NCI-H1930 (cell line): ENCODE measurements around the gene PTPN4.

Experiments
- DNase-seq, 2 experiments: peaks; one replicate each; lab custom pipeline; 2025; lab: John Stamatoyannopoulos, UW

PTPN4 gene

DNA sequence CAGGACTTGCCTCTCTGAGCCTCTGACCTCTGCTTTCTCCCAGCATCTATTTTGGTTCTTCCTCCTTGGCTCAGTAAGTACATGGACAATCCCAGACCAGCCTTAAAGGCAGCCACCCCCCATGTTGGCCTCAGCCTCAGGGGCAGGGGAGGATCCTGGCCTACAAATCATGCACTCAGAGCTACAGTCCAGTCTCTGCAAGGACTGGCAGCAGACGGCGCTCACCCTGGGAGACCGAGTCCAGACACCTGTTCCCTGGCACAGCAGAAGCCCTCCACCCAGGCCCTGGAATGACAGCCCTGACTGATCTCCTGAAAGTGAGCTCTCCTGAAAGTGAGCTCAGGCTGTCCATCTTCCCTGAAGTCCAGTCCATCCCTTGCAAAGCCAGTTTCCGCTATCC, 25.7 kb upstream of the PTPN4 start:
- no peak for DNase-seq

DNA sequence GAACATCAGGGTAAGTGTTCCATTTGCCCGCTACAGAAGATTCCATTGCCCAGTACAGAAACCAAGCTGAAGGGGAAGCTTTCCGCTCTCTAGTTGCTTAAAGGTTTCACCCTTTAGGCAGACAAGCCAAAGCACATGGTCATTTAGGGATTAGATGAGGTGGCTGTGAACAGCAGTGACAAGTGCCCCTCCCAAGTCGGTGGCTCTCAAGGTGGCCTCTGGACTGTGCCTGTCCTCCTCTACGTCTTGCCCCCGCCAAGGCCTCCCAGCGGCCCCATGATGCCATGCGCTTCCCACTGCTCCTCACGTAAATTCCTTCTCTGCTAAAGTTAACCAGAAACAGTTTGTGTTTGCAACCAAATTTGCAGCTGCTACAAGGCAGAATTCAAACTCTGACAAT, 24.2 kb upstream of the PTPN4 start:
- DNase-seq: no peak

GRCh38 chr2:119736021-119736420, 23.7 kb upstream of the PTPN4 start:
- DNase-seq: no peak

- no peak for DNase-seq
Observed at GRCh38 chr2:119739580-119740255, 20.0 kb upstream of the PTPN4 start.

DNA sequence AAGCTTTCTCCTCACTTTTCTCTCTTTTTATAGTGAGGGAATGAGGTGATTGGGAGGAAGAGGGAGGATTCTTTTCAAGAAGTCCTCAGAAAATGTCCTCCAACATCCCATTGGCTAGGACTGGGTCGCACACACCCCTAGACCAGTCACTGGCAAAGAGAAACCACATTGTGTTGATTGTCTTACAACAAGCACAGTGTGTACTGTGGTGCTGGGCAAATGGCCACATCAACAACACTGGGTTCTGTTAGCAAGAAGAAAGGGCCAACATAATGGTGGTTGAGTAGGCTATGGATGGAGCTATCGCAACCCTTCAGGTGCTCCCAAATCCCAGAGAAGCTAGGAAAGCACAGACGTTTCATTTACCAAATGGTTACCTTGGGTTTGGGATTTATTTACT, 18.7 kb upstream of the PTPN4 start:
- DNase-seq: no peak

DNA sequence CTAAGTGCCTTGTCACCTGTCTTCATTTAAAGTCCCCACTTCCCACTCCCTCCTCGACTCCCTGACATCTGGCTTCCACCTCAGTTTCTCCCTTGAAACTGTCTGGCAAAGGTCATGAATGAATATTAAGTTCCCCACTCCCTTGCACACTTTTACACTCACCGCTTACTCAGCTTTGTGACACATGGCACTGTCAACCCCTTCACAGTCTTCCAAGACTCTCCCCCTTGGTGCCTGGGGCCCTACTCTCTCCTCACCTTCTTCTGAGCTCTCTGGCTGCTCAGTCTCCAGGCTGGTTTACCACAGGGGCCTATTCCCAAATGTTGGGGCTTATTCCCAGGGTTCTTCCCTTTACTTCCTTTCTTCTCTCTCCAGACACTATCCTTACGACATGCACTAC, 17.9 kb upstream of the PTPN4 start:
- DNase-seq: no peak

GRCh38 chr2:119744335-119744939, 15.3 kb upstream of the PTPN4 start:
- DNase-seq: no peak

DNA sequence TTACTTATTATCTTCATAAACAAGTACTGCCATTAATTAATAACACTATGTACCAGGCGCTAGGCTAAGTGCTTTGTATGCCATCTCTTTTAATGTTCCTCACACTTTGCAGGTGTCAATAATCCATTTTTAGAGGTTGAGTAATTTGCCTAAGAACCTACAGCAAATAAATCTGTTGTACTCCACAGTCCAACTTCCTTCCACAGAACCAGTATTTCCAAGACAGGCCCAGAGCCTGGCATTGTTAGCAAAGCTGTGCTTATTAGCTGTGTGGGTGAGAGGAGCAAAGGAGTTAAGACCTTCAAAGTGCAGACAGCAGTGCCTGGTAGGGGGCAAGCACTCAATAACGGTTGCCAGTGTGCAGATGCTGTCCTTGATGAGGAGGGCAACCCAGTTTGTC, 14.2 kb upstream of the PTPN4 start:
- no peak for DNase-seq

DNA sequence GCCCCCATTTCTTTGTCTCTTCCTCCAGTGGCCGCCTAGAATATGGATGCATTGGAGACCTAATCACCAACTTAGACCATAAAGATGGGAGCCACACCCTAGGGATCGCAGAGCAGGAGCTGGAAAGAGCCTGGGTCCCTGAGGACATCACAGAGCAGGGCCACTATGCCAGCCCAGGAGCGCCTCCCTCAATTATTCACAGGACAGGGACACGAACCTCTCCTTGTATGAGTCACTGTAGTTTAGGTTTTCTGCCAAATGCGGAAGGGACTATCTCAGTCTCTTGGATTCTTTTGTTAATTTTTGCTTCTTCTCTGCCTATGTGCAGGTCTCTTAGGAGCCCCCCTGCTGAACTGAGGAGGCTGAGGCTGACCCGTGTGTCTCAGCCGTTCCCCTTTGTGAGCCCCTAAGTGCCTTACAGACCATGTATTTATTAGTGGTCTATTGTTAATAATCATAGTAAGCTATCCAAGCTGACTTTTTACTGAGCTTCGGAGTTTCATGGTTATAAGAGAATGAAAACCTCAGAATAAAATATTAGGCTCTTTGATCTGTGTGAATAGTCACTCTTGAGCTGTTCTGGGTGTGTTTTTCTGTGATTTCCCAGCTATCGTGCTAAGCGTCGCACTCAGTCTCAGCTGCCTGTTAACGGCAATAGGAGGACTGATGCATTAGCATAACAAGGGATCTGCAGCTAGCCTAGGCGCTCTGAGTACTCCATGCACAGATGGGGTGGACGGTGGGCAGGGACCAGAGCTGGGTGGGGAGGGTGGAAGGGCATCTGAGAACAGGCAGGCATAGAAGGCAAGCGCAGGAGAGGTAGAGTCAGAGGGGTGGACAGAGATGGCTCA, 12.7 kb upstream of the PTPN4 start:
- DNase-seq: no peak

GRCh38 chr2:119748135-119748534, 11.6 kb upstream of the PTPN4 start:
- no peak for DNase-seq

DNA sequence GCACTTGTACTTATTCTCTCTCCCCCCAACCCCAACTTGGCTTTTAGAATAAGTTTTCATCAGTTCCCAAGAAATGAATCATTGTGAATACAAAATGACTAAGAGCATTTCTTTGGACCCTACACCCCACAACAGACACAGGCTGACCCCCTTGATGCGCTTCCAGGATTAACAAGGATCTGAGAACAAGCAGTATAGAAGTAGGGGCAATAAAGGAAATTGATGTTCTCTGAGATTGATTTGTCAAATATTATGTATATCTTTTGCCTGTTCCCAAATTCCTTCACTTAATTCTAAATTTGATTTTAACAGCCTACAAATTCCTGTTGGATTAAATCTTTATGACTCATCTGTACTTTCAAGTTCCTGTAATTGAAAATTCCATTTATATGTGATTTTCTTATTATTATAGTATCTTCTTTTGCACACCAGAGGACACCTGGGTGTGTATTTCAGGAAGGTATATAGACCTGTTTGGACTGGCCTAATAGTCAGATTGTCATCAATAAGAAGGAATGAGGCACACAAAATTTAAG, 10.2 kb upstream of the PTPN4 start:
- no peak for DNase-seq

DNA sequence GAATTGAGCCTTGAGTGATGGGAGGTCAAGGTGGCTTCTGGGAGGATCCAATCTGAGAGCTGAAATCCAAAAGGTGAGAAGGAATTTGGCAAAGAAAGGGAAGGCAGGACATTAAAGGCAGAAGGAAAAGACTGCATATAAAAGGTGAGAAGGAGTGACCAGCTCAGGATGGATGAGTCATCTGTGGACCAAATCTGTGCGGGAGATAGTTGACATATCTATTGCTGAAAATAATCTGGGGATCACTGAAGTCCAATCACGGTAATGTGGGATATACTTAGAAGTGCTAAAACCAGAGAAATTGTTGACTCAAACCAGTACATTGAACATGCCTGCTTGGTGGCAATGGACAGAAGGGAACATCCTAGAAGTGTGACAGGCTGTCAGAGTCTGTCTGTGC, 8.0 kb upstream of the PTPN4 start:
- no peak for DNase-seq

DNA sequence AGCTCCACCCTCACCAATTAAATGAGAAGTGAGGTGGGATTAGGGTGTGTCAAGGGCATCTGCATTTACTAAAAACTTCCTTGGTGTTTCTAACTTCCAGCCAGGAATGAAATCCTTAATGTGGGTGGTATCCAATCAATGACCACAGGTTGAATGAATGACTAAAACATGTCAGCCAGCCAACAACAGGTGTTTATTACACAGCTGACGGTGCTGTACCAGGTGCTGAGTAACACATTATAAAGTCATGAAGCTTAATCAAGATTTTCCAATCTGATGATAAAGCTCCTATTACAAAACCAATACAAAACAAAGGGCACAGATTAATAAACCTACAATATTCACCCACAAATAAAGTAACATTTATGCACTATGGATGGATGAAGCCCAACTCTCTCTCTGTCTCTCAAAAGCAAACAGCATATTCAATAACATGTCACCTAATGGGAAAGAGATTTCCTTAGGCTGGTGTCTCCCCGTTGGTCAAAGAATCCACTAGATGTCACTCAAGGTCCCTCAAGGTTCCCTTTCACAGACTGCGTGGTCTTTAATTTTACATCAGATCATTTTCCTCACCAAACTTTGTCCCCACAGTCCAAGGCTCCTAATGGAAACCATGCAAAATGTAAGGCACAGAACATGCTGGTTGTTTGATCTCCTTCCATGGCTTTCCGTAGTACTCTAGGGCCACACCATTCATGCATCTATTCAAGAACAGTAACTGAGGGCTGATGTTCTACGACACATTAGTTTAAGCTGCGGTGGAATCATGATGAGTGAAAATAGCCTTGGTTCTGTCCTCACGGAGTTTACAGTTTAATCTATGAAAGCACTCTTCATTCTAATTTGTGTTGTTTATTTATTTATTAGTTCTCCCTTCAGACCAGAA, 6.4 kb upstream of the PTPN4 start:
- DNase-seq: peak in 1 of 2 experiments; percentile 17

DNA sequence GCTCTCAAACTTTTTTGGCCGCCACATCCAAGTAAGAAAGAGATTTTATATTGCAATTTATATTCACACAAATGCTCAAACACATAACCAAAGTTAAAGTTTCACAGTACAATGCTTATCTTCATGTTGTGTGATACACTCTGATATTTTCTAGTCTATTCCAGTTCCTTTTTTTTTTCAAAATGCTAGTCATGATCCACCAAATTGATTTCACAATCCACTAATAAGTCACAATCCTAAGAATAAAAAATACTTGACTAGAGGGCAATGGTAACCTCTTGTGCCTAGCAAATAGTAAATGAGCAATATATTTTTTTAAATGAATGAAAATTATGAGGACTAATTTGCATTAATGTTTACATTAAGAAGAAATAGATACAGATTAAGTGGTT, 5.8 kb upstream of the PTPN4 start:
- DNase-seq: no peak

- no peak for DNase-seq
Observed at GRCh38 chr2:119755906-119756305, 3.8 kb upstream of the PTPN4 start.

DNA sequence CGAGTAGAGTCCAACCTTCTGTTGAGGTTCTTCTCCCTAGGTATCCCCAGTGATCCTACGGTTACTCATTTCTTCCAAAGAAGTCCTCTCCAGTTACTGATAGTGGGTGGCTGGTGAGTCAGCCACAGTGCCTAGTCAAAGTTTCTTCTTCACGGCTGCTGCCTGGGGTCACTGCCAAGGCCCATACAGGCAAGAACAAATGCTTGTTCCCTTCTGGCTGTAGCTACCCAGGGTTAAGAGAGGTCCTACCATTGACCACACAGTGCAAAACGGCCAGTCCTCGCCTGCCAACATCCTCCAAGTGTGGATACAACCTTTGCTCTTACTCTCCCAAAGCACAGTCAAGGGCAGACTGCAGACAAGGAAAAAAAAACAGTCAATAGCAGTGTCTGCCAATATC, 2.9 kb upstream of the PTPN4 start:
- no peak for DNase-seq

GRCh38 chr2:119758881-119759450, 756 bp upstream of the PTPN4 start:
- no peak for DNase-seq

- peak in 1 of 2 experiments; percentile 44 for DNase-seq
Observed at GRCh38 chr2:119760237-119760955, 674 bp downstream of the PTPN4 start.

DNA sequence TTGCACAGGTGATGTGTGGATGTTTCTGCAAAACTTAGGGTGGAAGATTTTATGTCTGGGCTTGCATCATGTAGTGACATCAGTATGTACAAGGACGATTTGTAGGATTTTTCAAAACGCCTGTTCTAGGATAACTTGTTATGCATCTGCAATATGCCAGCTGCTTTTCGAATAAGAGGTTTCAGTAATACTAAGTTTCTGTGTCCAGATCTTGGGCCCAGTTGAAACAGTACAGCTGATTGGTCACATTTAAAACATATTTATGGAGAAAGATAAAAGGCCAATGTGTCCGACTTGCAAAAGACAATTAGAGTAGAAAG, 1.2 kb downstream of the PTPN4 start:
- no peak for DNase-seq

- no peak for DNase-seq
Observed at GRCh38 chr2:119764832-119765231, 5.1 kb downstream of the PTPN4 start.

DNA sequence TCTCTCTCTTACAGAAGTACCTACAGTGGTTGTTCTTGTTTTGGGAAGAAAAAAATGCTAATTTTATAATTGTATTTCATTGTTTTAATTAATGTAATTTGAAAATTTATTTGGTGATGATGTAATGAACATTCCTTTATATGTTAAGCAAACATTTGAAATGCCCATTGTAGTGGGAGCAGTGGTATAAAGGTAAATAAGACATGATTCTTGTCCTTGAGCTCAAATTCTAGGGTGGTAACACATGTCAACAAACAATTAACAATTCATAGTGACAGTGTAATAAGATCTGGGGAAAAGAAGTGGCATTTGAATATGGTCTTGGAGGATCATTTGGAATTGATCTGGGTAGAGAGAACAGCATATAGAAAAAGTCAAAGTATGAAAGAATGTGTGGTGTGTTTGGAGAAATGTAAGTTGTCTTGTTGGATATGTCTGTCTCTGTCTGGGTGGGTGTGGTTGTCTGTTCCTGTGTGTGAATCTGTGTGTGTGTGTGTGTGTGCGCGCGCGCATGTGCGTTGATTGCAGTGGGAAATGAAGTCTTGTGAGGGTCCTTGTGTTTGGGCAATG, 5.8 kb downstream of the PTPN4 start:
- DNase-seq: no peak
